Heart right ventricle (tissue), 16 donors: ENCODE measurements around the gene KMT2C. TPM values are rescaled to one million over a fixed set of nuclear protein-coding genes. Genes with fewer than 3 reads are reported as not detected.

Source experiments
- ATAC-seq, 8 donors: fragments of 200-7000 bp; cut with Tn5 transposase; one replicate each; pipeline ENCODE4 v1.9.1; 2020; ENCODE audit warnings: mild to moderate bottlenecking in 8 of 8, moderate library complexity in 8 of 8, moderate number of reproducible peaks in 1 of 8
- DNase-seq, 2 donors: peaks; one replicate each; pipeline ENCODE4 v3.0.0-alpha.2; 2020
- H3K27ac ChIP-seq, 10 donors: fragments of 200-600 bp; sonication (generic) in 2 of 10; one replicate each; pipeline versions ENCODE4 v1.5.0 to v1.8.0; 2020 to 2022; ENCODE audit warnings: mild to moderate bottlenecking in 3 of 10
- H3K27me3 ChIP-seq, 7 donors: fragments of 200-600 bp; one replicate each; pipeline ENCODE4 v1.8.0; 2021 to 2022; ENCODE audit warnings: mild to moderate bottlenecking in 2 of 7
- H3K36me3 ChIP-seq, 9 donors: fragments of 200-600 bp; sonication (generic) in 1 of 9; one replicate each; pipeline versions ENCODE4 v1.5.0 to v1.8.0; 2020 to 2022; ENCODE audit warnings: mild to moderate bottlenecking in 2 of 9
- H3K4me1 ChIP-seq, 9 donors: fragments of 200-600 bp; sonication (generic) in 1 of 9; one replicate each; pipeline versions ENCODE4 v1.5.0 to v1.8.0; 2020 to 2022; ENCODE audit warnings: mild to moderate bottlenecking in 4 of 9
- H3K4me3 ChIP-seq, 10 donors: fragments of 200-600 bp; sonication (generic) in 2 of 10; one replicate each; pipeline versions ENCODE4 v1.5.0 to v1.8.0; 2020 to 2022; ENCODE audit warnings: mild to moderate bottlenecking in 7 of 10, moderate library complexity in 2 of 10
- H3K9me3 ChIP-seq, 11 donors: fragments of 200-600 bp in 10 of 11; sonication (generic) in 2 of 11; one replicate each; pipeline versions ENCODE4 v1.5.0 to v1.8.0; 2013 to 2022; ENCODE audit warnings: mild to moderate bottlenecking in 2 of 11, control low read depth in 1 of 11, moderate library complexity in 1 of 11
- WGBS, 2 donors: extraction: QIAGEN DNeasy Blood & Tissue Kit; methylation state at CpG; one replicate each; pipeline ENCODE4 v1.1.7; 2013; ENCODE audit warnings: inconsistent platforms in 1 of 2; 5-methylcytosine and 5-hydroxymethylcytosine counted together
- intact Hi-C, 10 donors: fragments of 100-400 bp; cut with DNase I; formaldehyde crosslinking; loops; one replicate each; pipeline versions ENCODE4 v1.11.1 to v1.14.2; 2022
- polyA plus RNA-seq, 2 donors: library from polyadenylated mRNA; stranded (reverse); fragments of 200-250 nt; gene quantifications; one replicate each; pipeline ENCODE4 v1.2.3, GENCODE V29; 2013
- total RNA-seq, 10 donors: library from RNA; stranded (reverse); fragmentation: NEBNext Ultra II Directional in 3 of 10; extraction: Animal tissue kit (Norgen Biotek cat#: 25700) in 3 of 10; gene quantifications; one replicate each; pipeline versions ENCODE4 v1.2.1 to v1.2.4, GENCODE V29; 2021 to 2023
- TF ChIP-seq, protein P1 (sequence below), 9 donors: fragments of 200-600 bp; sonication (generic) in 2 of 9; IDR thresholded peaks; one replicate each; pipeline versions ENCODE4 v1.5.0 to v1.8.0; 2021 to 2022; ENCODE audit warnings: antibody characterized with exemption in 9 of 9, mild to moderate bottlenecking in 5 of 9, moderate library complexity in 1 of 9
- donor health status: Arrhythmogenic right ventricular cardiomyopathy.
- donor health status: ischemic (EF 13 %, LVEDD 7.1; RV severe dilation, severe dysfunction).
- donor health status: healthy with polysubstance abuse.
- donor health status: DM: no; HTN: yes; CAD: no.
- donor health status: DM: no; HTN: no; CAD: no.
- donor health status: ischemic (EF 25% LVEDD 6.9; RV normal size, moderate dysfunction).
- donor health status: ischemic (EF 25% LVEDD 5.7; RV mildly dilated, moderate dysfunction).
- donor health status: healthy.
- donor health status: DM: yes; HTN: yes; CAD: no.
- donor health status: Ischemic cardiomyopathy.
- donor health status: ischemic (EF 35%, LVEDD 5.7; RV mildly dilated, moderate dysfunction).
- donor health status: nonischemic (EF 11% LVEDD 7.7; RV severe dilation, severe dysfunction).
- donor health status: DM: yes; HTN: yes; CAD: no.
- donor health status: PGD.
- donor health status: ischemic (EF 29% LVEDD 5.4; RV normal size, mild dysfunction).
- donor health status: nonischemic (EF 23%, LVEDD 6.1; RV moderate dilation, normal function).

Gene KMT2C
- total and polyA plus RNA-seq, 12 donors, result 5.5 to 54.3 (median 46.3) TPM

DNA sequence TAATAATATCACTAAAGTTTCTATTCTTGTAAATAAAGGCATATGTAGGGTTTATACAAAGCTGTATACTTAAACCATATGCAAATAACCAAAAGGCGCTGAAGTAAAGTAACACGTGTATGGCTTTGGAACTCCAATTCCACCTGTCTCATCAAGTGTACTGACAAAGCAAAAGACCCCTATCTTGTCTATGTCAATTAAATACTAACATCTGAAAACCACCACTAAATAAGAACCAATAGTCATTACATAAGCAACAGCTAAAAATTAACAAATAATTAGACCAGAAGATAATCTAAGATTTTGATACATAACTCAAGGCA is 93.9 kb downstream of the KMT2C start:
- H3K36me3 ChIP-seq, result peaks cover 0 to 5% (median 0%) of the 10 kb centered on the region in 9 donors
- DNase-seq, result no peak
- 91 to 95% methylated on average over 2 of the region's 2 CpGs for whole genome bisulfite sequencing, 2 donors
- peaks cover 5 to 47% (median 33%) of the 10 kb centered on the region in 9 donors for H3K4me1 ChIP-seq
- H3K27ac ChIP-seq, result no peak overlapping the region
- H3K27me3 ChIP-seq, result no peaks in the 10 kb centered on the region
- H3K9me3 ChIP-seq, result peaks cover 0 to 6% (median 0%) of the 10 kb centered on the region in 11 donors
- TF ChIP-seq, protein P1, sequence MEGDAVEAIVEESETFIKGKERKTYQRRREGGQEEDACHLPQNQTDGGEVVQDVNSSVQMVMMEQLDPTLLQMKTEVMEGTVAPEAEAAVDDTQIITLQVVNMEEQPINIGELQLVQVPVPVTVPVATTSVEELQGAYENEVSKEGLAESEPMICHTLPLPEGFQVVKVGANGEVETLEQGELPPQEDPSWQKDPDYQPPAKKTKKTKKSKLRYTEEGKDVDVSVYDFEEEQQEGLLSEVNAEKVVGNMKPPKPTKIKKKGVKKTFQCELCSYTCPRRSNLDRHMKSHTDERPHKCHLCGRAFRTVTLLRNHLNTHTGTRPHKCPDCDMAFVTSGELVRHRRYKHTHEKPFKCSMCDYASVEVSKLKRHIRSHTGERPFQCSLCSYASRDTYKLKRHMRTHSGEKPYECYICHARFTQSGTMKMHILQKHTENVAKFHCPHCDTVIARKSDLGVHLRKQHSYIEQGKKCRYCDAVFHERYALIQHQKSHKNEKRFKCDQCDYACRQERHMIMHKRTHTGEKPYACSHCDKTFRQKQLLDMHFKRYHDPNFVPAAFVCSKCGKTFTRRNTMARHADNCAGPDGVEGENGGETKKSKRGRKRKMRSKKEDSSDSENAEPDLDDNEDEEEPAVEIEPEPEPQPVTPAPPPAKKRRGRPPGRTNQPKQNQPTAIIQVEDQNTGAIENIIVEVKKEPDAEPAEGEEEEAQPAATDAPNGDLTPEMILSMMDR (IDR thresholded peaks at IDR 0.05), result no peak
- no peak for ATAC-seq
- no peak overlapping the region for H3K4me3 ChIP-seq
- intact Hi-C loops, result loop anchor here in 2 of 10 donors (2.0 to 5.0 kb wide), 2 partner anchors 365 kb away; no protein-coding TSS in a partner anchor

DNA sequence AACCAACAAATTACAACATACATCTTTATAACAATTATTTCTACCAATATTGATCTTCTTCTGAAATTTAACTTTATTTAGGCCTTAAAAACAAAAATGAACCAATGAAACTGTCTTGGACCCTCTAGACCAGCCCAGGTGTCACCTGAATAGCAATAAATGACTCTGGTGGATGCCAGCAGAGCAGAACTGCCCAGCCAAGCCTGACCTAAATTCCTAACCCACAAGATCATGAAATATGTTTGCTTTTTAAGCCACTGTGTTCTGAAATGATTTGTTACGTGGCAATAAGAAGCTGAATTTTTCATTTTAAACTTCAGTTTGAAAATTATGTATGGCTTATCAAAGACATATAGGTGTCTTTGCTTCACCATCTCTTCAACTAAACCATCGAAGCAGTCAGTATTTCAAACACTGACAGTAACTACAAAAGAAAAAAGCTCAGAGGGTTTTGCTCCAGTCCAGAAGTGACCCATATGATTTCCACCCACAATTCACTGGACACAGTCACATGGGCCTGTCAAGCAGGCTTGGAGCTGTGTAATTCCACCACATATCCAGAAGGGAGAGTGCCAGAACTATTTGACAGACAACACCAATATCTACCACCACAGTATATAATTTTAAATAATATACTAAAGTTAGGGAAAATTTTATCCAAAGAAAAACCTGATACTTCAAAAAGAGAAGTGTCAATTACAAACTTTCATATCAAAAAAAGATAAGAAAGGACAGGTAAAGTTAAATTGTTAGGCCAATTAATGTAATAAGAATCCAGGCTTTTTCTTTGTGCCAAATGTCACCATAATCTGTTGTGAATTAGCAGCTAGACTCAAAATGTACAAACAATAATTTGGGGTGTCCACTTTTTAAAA is 94.5 kb downstream of the KMT2C start:
- 65 to 73% methylated on average over 2 of the region's 2 CpGs for WGBS, 2 donors
- intact Hi-C loops, result loop anchor here in 2 of 10 donors (2.0 to 5.0 kb wide), 2 partner anchors 366 kb away; no protein-coding TSS in a partner anchor
- peak overlapping the region in 1 of 10 donors; percentile 38 for H3K27ac ChIP-seq
- H3K4me1 ChIP-seq, result peaks cover 5 to 53% (median 39%) of the 10 kb centered on the region in 9 donors
- DNase-seq (peak in 1 of 2 donors; percentile 24), ATAC-seq (peak; percentile 77 to 89 (median 86))
- no peaks in the 10 kb centered on the region for H3K27me3 ChIP-seq
- no peak overlapping the region for H3K4me3 ChIP-seq
- H3K36me3 ChIP-seq, result no peaks in the 10 kb centered on the region
- TF ChIP-seq, protein P1 (IDR thresholded peaks at IDR 0.05), result peak in 8 of 9 donors; percentile 27 to 71 (median 60)
- H3K9me3 ChIP-seq, result peaks cover 0 to under 1% (median 0%) of the 10 kb centered on the region in 11 donors

DNA sequence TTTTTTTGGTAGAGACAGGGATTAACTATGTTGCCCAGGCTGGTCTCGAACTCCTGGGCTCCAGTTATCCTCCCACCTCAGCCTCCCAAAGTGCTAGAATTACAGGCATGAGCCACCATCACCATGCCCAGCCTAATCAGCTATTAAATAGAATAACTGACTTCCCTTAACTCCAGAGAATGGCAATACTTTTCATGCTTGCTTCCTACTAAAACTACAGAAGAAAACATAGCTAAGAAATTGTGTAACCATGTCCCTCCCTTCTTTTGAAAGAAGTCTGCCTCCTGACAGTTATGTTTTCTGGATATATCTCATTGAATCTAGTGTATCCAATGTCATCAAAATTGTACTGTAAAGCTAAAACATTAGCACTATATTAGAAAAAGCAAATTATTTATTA is 95.6 kb downstream of the KMT2C start:
- WGBS, 2 donors, result 83 to 93% methylated on average over 1 of the region's 1 CpG
- TF ChIP-seq, protein P1 (IDR thresholded peaks at IDR 0.05), result no peak
- no peaks in the 10 kb centered on the region for H3K9me3 ChIP-seq
- H3K4me3 ChIP-seq, result no peak overlapping the region
- DNase-seq (no peak), ATAC-seq (no peak)
- H3K27ac ChIP-seq, result no peak overlapping the region
- H3K4me1 ChIP-seq, result peaks cover 5 to 64% (median 47%) of the 10 kb centered on the region in 9 donors
- intact Hi-C loops, result loop anchor here in 2 of 10 donors (2.0 to 5.0 kb wide), 2 partner anchors 367 kb away; no protein-coding TSS in a partner anchor
- H3K36me3 ChIP-seq, result no peaks in the 10 kb centered on the region
- no peaks in the 10 kb centered on the region for H3K27me3 ChIP-seq

DNA sequence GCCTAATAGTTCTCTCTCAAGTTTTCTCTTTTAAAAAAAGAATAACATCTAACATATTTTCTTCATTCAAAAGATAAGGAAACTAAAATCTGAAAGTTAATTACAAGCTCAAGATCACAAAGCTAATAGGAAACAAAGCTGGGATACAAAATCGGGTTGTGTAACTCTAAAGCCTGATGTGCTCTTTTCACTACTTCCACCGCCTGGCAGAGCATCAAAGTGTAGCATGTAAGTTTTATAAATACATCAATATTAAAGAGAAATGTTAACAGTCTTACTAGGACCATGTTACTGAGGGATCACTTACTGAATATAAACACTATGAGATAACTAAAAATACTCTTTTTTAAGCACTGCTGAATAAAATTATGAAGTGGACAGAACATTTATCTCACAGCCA is 97.2 kb downstream of the KMT2C start:
- 52 to 66% methylated on average over 2 of the region's 2 CpGs for WGBS, 2 donors
- H3K9me3 ChIP-seq, result no peaks in the 10 kb centered on the region
- intact Hi-C loops, result loop anchor here in 8 of 10 donors (5.0 to 10.0 kb wide), 5 partner anchors 96 to 369 kb away; partner anchors contain the start of gene KMT2C (in 4 of the 8)
- no peak for ATAC-seq
- no peaks in the 10 kb centered on the region for H3K36me3 ChIP-seq
- H3K27ac ChIP-seq, result no peak overlapping the region
- TF ChIP-seq, protein P1 (IDR thresholded peaks at IDR 0.05), result no peak
- H3K4me1 ChIP-seq, result peaks cover 5 to 72% (median 50%) of the 10 kb centered on the region in 9 donors
- no peak overlapping the region for H3K4me3 ChIP-seq
- no peak for DNase-seq
- H3K27me3 ChIP-seq, result no peaks in the 10 kb centered on the region
